Lower lobe of right lung (tissue), 2 donors: ENCODE measurements around the gene SPON1. TPM values are rescaled to one million over a fixed set of nuclear protein-coding genes. Genes with fewer than 3 reads are reported as not detected.
"Not testable (repeated sequence)": the region's sequence is repeated elsewhere in the genome, so short reads cannot be mapped to it uniquely, and the experiment has no call there.

ENCODE experiments used
- ATAC-seq, 2 donors: fragments of 200-7000 bp; cut with Tn5 transposase; one replicate each; pipeline ENCODE4 v1.9.1; 2020 to 2022; ENCODE audit warnings: mild to moderate bottlenecking in 2 of 2, moderate library complexity in 2 of 2
- DNase-seq: peaks from one replicate; pipeline ENCODE4 v3.0.0-alpha.2; 2020
- H3K27ac ChIP-seq: fragments of 200-600 bp; one replicate; pipeline ENCODE4 v1.8.0; 2022
- H3K27me3 ChIP-seq: fragments of 200-600 bp; one replicate; pipeline ENCODE4 v1.8.0; 2022; ENCODE audit warnings: low read depth
- H3K36me3 ChIP-seq: fragments of 200-600 bp; one replicate; pipeline ENCODE4 v1.8.0; 2022; ENCODE audit warnings: mild to moderate bottlenecking
- H3K4me1 ChIP-seq: fragments of 200-600 bp; one replicate; pipeline ENCODE4 v1.8.0; 2022
- H3K4me3 ChIP-seq: fragments of 200-600 bp; one replicate; pipeline ENCODE4 v1.8.0; 2022; ENCODE audit warnings: mild to moderate bottlenecking
- H3K9me3 ChIP-seq: fragments of 200-600 bp; one replicate; pipeline ENCODE4 v1.8.0; 2022
- CTCF ChIP-seq: fragments of 200-600 bp; IDR thresholded peaks from one replicate; pipeline ENCODE4 v1.8.0; 2022; ENCODE audit warnings: antibody characterized with exemption, mild to moderate bottlenecking
- intact Hi-C: fragments of 100-400 bp; cut with DNase I; formaldehyde crosslinking; loops from one replicate; pipeline ENCODE4 v1.11.0; 2022
- total RNA-seq: library from RNA; stranded (reverse); fragmentation: NEBNext Ultra II Directional; extraction: Animal tissue kit (Norgen Biotek cat#: 25700); gene quantifications from one replicate; pipeline ENCODE4 v1.2.1, GENCODE V29; 2021
- donor health status: DM: no; HTN: yes; CAD: no; lungs with severe emphysema.

Gene SPON1
- total RNA-seq, 1 donor from 2014 or later = 40.1 TPM

GRCh38 chr11:13928566-13929251 lies 33.8 kb upstream of the SPON1 start:
- Histone ChIP-seq H3K9me3 (no peaks in the 10 kb centered on the region), H3K27ac (no peak overlapping the region), H3K27me3 (no peaks in the 10 kb centered on the region), H3K4me1 (peaks cover 13% of the 10 kb centered on the region), H3K36me3 (no peaks in the 10 kb centered on the region), H3K4me3 (no peak overlapping the region)
- ATAC-seq (peak in 1 of 2 donors; percentile 66), DNase-seq (no peak)
- intact Hi-C loops = no loop called here
- TF ChIP-seq CTCF = no peak

GRCh38 chr11:13929395-13929891 lies 33.1 kb upstream of the SPON1 start:
- ATAC-seq = no peak
- Histone ChIP-seq H3K36me3 (no peaks in the 10 kb centered on the region), H3K27ac (no peak overlapping the region), H3K4me1 (peaks cover 10% of the 10 kb centered on the region), H3K27me3 (no peaks in the 10 kb centered on the region), H3K9me3 (no peaks in the 10 kb centered on the region), H3K4me3 (no peak overlapping the region)
- no peak for TF ChIP-seq CTCF
- intact Hi-C loops = no loop called here
- no peak for DNase-seq

GRCh38 chr11:13931356-13931755 lies 31.2 kb upstream of the SPON1 start:
- DNase-seq (no peak), ATAC-seq (no peak)
- Histone ChIP-seq H3K4me3 (no peak overlapping the region), H3K27ac (no peak overlapping the region), H3K36me3 (no peaks in the 10 kb centered on the region), H3K4me1 (peaks cover 10% of the 10 kb centered on the region), H3K9me3 (no peaks in the 10 kb centered on the region), H3K27me3 (no peaks in the 10 kb centered on the region)
- intact Hi-C loops = no loop called here
- no peak for TF ChIP-seq CTCF

GRCh38 chr11:13937154-13937553 lies 25.4 kb upstream of the SPON1 start:
- H3K4me1 ChIP-seq, H3K9me3 ChIP-seq, DNase-seq, H3K4me3 ChIP-seq, ATAC-seq, H3K36me3 ChIP-seq, H3K27ac ChIP-seq, H3K27me3 ChIP-seq, intact Hi-C loops: not testable (repeated sequence)

GRCh38 chr11:13938829-13939228 lies 23.7 kb upstream of the SPON1 start:
- ATAC-seq, H3K27me3 ChIP-seq, DNase-seq, H3K36me3 ChIP-seq, intact Hi-C loops, H3K27ac ChIP-seq, H3K9me3 ChIP-seq, H3K4me1 ChIP-seq, H3K4me3 ChIP-seq: not testable (repeated sequence)

GRCh38 chr11:13939961-13940906 lies 22.3 kb upstream of the SPON1 start:
- no peak overlapping the region for H3K27ac ChIP-seq
- no peaks in the 10 kb centered on the region for H3K36me3 ChIP-seq
- no peaks in the 10 kb centered on the region for H3K9me3 ChIP-seq
- H3K27me3 ChIP-seq = no peaks in the 10 kb centered on the region
- DNase-seq = no peak
- H3K4me1 ChIP-seq = no peaks in the 10 kb centered on the region
- peak in 1 of 2 donors; percentile 46 for ATAC-seq
- no peak for TF ChIP-seq CTCF
- no peak overlapping the region for H3K4me3 ChIP-seq
- intact Hi-C loops = no loop called here
